Endothelial cell of umbilical vein (primary cell): ENCODE results near the gene CHADL. TPM values are rescaled to one million over a fixed set of nuclear protein-coding genes. Genes with fewer than 3 reads are reported as not detected.

Source experiments
- BruUV-seq: library from RNA; stranded (reverse); fragments of 400-500 nt; replicated peaks from 2 replicates; lab custom pipeline; 2021; lab: Mats Ljungman, UMichigan
- CTCF ChIA-PET: fragments of 300-600, 350-600 bp; sonication (Branson Sonifier 250); formaldehyde crosslinking; loops from one replicate; lab custom pipeline; 2021; ENCODE audit warnings: antibody characterized with exemption, inconsistent platforms; lab: Charles Lee
- POLR2A ChIA-PET: fragments of 300-600, 350-600 bp; sonication (Branson Sonifier 250); formaldehyde crosslinking; loops from one replicate; lab custom pipeline; 2021; ENCODE audit warnings: antibody characterized with exemption, inconsistent platforms; lab: Charles Lee
- DNase-seq: peaks from one replicate; pipeline ENCODE4 v3.0.0-alpha.2; 2011; ENCODE audit warnings: low read depth, low spot score
- FAIRE-seq: peaks from 2 replicates; lab custom pipeline; 2011; peaks lifted over from hg19 to GRCh38; lab: Jason Lieb, UNC
- H2AFZ ChIP-seq: 2 replicates; pipeline ENCODE4 v1.6.0; 2012; ENCODE audit warnings: low read depth, low read length, control low read depth, inconsistent platforms
- H3K27ac ChIP-seq: 2 replicates; pipeline ENCODE4 v1.5.1; 2011; ENCODE audit warnings: low read depth, mild to moderate bottlenecking, control low read depth, low read length, moderate library complexity; ENCODE audit not compliant: insufficient read depth
- H3K27me3 ChIP-seq, 2 experiments: 2 replicates each; pipeline versions ENCODE4 v1.6.0 to v1.6.1; 2011; ENCODE audit warnings: low read length in 2 of 2, mixed read lengths in 1 of 2; ENCODE audit not compliant: control insufficient read depth in 2 of 2, insufficient read depth in 2 of 2
- H3K36me3 ChIP-seq, 2 experiments: 2 replicates in 1 of 2; 3 replicates in 1 of 2; pipeline ENCODE4 v1.5.1; 2011; ENCODE audit warnings: low read length in 2 of 2, mild to moderate bottlenecking in 1 of 2, moderate library complexity in 1 of 2; ENCODE audit not compliant: control insufficient read depth in 2 of 2, insufficient read depth in 2 of 2; ENCODE audit errors: extremely low read depth in 1 of 2
- H3K4me1 ChIP-seq: 3 replicates; pipeline ENCODE4 v1.5.1; 2011; ENCODE audit warnings: mild to moderate bottlenecking, low read length; ENCODE audit not compliant: control insufficient read depth, insufficient read depth; ENCODE audit errors: extremely low read depth
- H3K4me2 ChIP-seq: 2 replicates; pipeline ENCODE4 v1.6.1; 2011; ENCODE audit warnings: low read length, control low read depth, mixed read lengths; ENCODE audit not compliant: insufficient read depth
- H3K4me3 ChIP-seq, 3 experiments: fragments of 200-600 bp in 1 of 3; sonication (generic), shearing (Covaris generic) in 1 of 3; replicated peaks in 1 of 3; 2 replicates each; pipeline ENCODE4 v1.5.1; 2011 to 2016; ENCODE audit warnings: control low read depth in 3 of 3, low read length in 3 of 3, mild to moderate bottlenecking in 2 of 3, inconsistent platforms in 1 of 3, low read depth in 1 of 3, moderate library complexity in 1 of 3; ENCODE audit not compliant: insufficient read depth in 1 of 3
- H3K79me2 ChIP-seq: 2 replicates; pipeline ENCODE4 v1.6.0; 2012; ENCODE audit warnings: low read length, inconsistent platforms; ENCODE audit not compliant: control insufficient read depth, insufficient read depth
- H3K9ac ChIP-seq: replicated peaks from 2 replicates; pipeline ENCODE3; 2011; ENCODE audit warnings: low read length, control low read depth; ENCODE audit not compliant: insufficient read depth; ENCODE audit errors: extremely low read depth
- H3K9me1 ChIP-seq: replicated peaks from 3 replicates; pipeline ENCODE4 v1.6.0; 2011; ENCODE audit warnings: mild to moderate bottlenecking, low read length; ENCODE audit not compliant: control insufficient read depth, insufficient read depth; ENCODE audit errors: extremely low read depth
- H3K9me3 ChIP-seq: replicated peaks from 2 replicates; pipeline ENCODE4 v1.5.1; 2012; ENCODE audit warnings: low read length, inconsistent platforms; ENCODE audit not compliant: control insufficient read depth, insufficient read depth
- H4K20me1 ChIP-seq: replicated peaks from 2 replicates; pipeline ENCODE3; 2011; ENCODE audit warnings: mild to moderate bottlenecking, low read length; ENCODE audit not compliant: control insufficient read depth, insufficient read depth; ENCODE audit errors: extremely low read depth
- EZH2 ChIP-seq: IDR thresholded peaks from 2 replicates; pipeline ENCODE4 v1.6.1; 2012; ENCODE audit warnings: borderline replicate concordance, low read depth, mild to moderate bottlenecking, moderate library complexity, low read length, inconsistent platforms; ENCODE audit not compliant: severe bottlenecking
- FOS ChIP-seq: IDR thresholded peaks from 2 replicates; pipeline ENCODE4 v1.6.1; 2011; ENCODE audit warnings: mild to moderate bottlenecking, low read length, moderate library complexity, borderline replicate concordance; ENCODE audit not compliant: insufficient read depth
- GATA2 ChIP-seq: IDR thresholded peaks from 2 replicates; pipeline ENCODE4 v1.7.0; 2011; ENCODE audit warnings: low read depth, mild to moderate bottlenecking, moderate library complexity, mixed read lengths, low read length; ENCODE audit not compliant: insufficient read length, insufficient read depth
- JUN ChIP-seq: IDR thresholded peaks from 2 replicates; pipeline ENCODE4 v1.6.1; 2011; ENCODE audit warnings: borderline replicate concordance, low read depth; ENCODE audit not compliant: insufficient read length, insufficient read depth
- MYC ChIP-seq: IDR thresholded peaks from one replicate; pipeline ENCODE4 v1.6.1; 2011; ENCODE audit warnings: mild to moderate bottlenecking, low read depth, low read length
- POLR2A ChIP-seq: IDR thresholded peaks from 2 replicates; pipeline ENCODE4 v1.6.1; 2012; ENCODE audit warnings: low read depth, mild to moderate bottlenecking, control low read depth, low read length
- POLR2AphosphoS5 ChIP-seq: IDR thresholded peaks from 2 replicates; pipeline ENCODE4 v1.6.1; 2012; ENCODE audit warnings: low read depth, mild to moderate bottlenecking, control low read depth, low read length, moderate library complexity; ENCODE audit not compliant: insufficient read depth
- dilution Hi-C: fragments of 300-500 bp; cut with MboI; formaldehyde crosslinking; loops from one replicate; pipeline ENCODE4 v1.15.0; 2019; ENCODE audit warnings: low sequenced_read_pairs; ENCODE audit not compliant: extremely low pct_ligation_motif_present
- intact Hi-C: fragments of 100-400 bp; cut with micrococcal nuclease; formaldehyde crosslinking; loops from one replicate; pipeline ENCODE4 v1.10.0; 2022
- polyA plus RNA-seq, 4 experiments: library from polyadenylated mRNA; depleted of rRNA in 3 of 4; stranded (reverse) in 3 of 4; unstranded in 1 of 4; fragments of >200 nt; gene quantifications; 2 replicates each; pipeline versions ENCODE4 v1.2.1 to v1.2.3, GENCODE V29; 2011 to 2012; ENCODE audit warnings: missing spikeins in 1 of 4
- total RNA-seq: library from RNA; stranded (reverse); gene quantifications from 2 replicates; pipeline ENCODE4 v1.2.3, GENCODE V29; 2021
- TF ChIP-seq, protein P1 (sequence below): IDR thresholded peaks from 2 replicates; pipeline ENCODE4 v1.6.1; 2011; ENCODE audit not compliant: insufficient read depth, insufficient read length
- TF ChIP-seq, protein P2 (sequence below), 2 donors: IDR thresholded peaks; 1 replicate in 1 of 2; 2 replicates in 1 of 2; pipeline ENCODE4 v1.5.1; 2011; ENCODE audit warnings: low read length in 2 of 2, mild to moderate bottlenecking in 2 of 2, moderate library complexity in 2 of 2, control low read depth in 1 of 2, inconsistent platforms in 1 of 2, low read depth in 1 of 2; ENCODE audit not compliant: insufficient read depth in 1 of 2; ENCODE audit errors: extremely low read depth in 1 of 2

CHADL gene
- total and polyA plus RNA-seq, 2 donors (not counting 3 experiments of a cell fraction or from before 2014, with no cell fraction given), result 0.69 to 1.1 TPM

DNA sequence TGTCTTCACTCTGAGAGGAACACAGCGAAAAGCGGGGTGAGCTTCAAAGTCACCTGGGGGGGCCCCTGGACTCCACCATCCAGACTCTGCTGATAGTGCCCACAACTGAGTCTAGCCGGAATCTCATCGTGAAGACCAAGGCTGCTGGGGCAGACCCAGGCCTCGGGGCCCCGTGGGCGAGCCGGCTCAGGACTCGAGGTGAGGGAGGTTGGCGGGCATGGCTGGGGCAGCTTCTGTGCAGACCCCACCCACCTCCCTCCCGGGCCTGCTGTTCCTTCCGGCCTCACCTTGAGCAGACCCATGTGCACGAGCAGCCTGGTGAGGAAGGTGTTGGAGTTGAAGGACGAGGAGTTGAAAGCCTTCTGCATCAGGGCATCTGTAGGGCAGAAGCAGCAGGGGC, 8.7 kb upstream of the CHADL start:
- H3K9ac ChIP-seq, result no peak overlapping the region
- no peaks in the 10 kb centered on the region for H3K9me1 ChIP-seq
- DNase-seq (no peak), FAIRE-seq (no peak)
- no peaks in the 10 kb centered on the region for H3K27me3 ChIP-seq
- CTCF ChIA-PET, result no interaction called here
- no peaks in the 10 kb centered on the region for H4K20me1 ChIP-seq
- H3K4me1 ChIP-seq, result no peaks in the 10 kb centered on the region
- peaks cover 3% of the 10 kb centered on the region for H3K79me2 ChIP-seq
- H3K9me3 ChIP-seq, result no peaks in the 10 kb centered on the region
- no peak overlapping the region for H2AFZ ChIP-seq
- POLR2A ChIA-PET, result no interaction called here
- intact Hi-C loops (no loop called here), dilution Hi-C loops (no loop called here)
- H3K36me3 ChIP-seq, result peaks cover 29 to 76% of the 10 kb centered on the region in 2 experiments
- TF ChIP-seq EZH2 (no peak), FOS (no peak), POLR2AphosphoS5 (no peak), MYC (no peak), POLR2A (no peak), JUN (no peak), GATA2 (no peak)
- TF ChIP-seq, protein P1, sequence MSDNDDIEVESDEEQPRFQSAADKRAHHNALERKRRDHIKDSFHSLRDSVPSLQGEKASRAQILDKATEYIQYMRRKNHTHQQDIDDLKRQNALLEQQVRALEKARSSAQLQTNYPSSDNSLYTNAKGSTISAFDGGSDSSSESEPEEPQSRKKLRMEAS, result no peak
- TF ChIP-seq, protein P2, sequence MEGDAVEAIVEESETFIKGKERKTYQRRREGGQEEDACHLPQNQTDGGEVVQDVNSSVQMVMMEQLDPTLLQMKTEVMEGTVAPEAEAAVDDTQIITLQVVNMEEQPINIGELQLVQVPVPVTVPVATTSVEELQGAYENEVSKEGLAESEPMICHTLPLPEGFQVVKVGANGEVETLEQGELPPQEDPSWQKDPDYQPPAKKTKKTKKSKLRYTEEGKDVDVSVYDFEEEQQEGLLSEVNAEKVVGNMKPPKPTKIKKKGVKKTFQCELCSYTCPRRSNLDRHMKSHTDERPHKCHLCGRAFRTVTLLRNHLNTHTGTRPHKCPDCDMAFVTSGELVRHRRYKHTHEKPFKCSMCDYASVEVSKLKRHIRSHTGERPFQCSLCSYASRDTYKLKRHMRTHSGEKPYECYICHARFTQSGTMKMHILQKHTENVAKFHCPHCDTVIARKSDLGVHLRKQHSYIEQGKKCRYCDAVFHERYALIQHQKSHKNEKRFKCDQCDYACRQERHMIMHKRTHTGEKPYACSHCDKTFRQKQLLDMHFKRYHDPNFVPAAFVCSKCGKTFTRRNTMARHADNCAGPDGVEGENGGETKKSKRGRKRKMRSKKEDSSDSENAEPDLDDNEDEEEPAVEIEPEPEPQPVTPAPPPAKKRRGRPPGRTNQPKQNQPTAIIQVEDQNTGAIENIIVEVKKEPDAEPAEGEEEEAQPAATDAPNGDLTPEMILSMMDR (IDR thresholded peaks at IDR 0.05; ENCODE audit: extremely low read depth in 1 of 2, insufficient read depth in 1 of 2, low read depth in 1 of 2, low read length in 2 of 2), result no peak
- no TSS peak for BruUV-seq
- no peak overlapping the region for H3K4me2 ChIP-seq
- H3K4me3 ChIP-seq, result no peak overlapping the region
- H3K27ac ChIP-seq, result no peak overlapping the region
